WI38 (cell line): Measurements from ENCODE around the gene RHO.
"Not testable (repeated sequence)": the region's sequence is repeated elsewhere in the genome, so short reads cannot be mapped to it uniquely, and the experiment has no call there.

Source experiments
- H3K4me3 ChIP-seq: 2 replicates; pipeline ENCODE4 v1.5.1; 2011; ENCODE audit warnings: low read depth, mild to moderate bottlenecking, control low read depth, low read length
- CTCF ChIP-seq: IDR thresholded peaks from 2 replicates; pipeline ENCODE4 v1.5.1; 2012; ENCODE audit warnings: low read depth, mild to moderate bottlenecking, control low read depth, low read length

RHO gene

GRCh38 chr3:129506231-129506742 is 22.2 kb upstream of the RHO start:
- no peak for TF ChIP-seq CTCF

DNA sequence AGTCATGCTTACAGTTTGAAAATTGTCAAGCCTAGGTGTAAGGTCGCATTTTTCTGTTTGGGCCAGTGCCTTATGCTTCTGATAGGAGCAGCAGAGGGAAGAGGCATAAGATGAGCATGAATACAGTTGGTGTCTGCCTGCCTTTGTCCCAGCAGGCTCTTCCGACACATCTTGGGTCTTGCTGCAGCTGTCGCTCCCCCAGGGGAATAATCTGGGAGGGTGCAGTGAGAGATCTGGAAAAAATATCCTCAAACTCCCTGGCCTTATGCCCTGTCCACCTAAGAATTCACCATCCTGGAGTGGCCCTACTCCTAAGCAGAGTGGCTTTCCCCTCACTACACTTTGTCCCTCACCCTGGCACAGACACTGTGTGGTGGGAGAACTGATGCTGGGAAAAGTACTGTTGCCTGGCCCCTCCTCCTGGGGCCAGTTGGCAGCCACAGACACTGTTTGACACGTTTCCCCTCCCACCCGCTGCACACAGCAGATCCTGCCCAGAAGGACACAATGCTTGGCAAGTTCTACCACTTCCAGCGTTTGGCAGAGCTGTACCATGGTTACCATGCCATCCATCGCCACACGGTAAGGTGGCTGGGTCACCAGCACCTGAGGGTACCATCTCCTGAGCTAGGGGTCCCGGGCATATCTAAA is 21.1 kb upstream of the RHO start:
- no peak for TF ChIP-seq CTCF
- H3K4me3 ChIP-seq, result no peak overlapping the region

More at GRCh38 chr3:129506231-129506742, 22.2 kb upstream of the RHO start:
- no peak overlapping the region for H3K4me3 ChIP-seq

DNA sequence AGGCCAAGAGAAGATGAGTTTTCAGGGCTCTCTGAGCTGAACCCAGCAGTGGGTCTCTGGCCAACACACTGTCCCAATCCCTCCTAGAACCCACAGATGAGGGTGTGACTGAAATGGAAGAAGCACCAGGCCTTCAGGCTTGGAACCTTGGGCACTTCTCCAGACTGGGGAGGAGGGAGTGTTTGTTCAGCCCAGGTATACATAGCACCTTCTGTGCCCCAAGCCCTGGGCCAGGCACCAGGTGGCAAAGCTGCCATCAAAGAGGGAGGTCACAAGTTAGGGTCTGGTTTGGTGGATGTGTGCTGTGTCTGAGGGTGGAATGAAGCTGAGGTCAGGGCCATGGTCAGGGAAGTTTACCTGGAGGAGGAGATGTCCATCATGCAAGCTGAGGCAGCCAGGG is 15.8 kb upstream of the RHO start:
- no peak overlapping the region for H3K4me3 ChIP-seq
- no peak for TF ChIP-seq CTCF

DNA sequence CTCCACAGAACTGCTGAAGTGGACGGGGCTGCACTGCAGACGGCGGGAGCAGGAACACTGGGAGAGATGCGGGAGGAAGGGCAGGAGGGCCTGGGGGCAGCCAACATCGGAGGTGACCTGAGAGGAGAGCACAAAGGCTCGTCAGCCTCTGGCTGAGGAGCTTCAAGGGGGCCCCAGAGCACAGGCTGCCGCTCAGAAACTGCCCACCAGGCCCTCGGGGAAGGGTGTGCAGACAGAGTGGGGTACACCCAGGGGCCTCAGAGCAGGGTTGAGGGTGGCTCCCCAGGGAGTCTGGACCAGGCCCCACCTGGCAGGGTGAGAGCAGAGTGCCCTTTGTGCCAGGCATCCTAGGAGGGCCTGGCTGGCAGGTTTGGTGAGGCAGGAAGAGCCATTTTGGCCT is 14.7 kb upstream of the RHO start:
- no peak overlapping the region for H3K4me3 ChIP-seq
- TF ChIP-seq CTCF, result no peak

- no peak for TF ChIP-seq CTCF
- no peak overlapping the region for H3K4me3 ChIP-seq
Observed at GRCh38 chr3:129514110-129514509, 14.3 kb upstream of the RHO start.

DNA sequence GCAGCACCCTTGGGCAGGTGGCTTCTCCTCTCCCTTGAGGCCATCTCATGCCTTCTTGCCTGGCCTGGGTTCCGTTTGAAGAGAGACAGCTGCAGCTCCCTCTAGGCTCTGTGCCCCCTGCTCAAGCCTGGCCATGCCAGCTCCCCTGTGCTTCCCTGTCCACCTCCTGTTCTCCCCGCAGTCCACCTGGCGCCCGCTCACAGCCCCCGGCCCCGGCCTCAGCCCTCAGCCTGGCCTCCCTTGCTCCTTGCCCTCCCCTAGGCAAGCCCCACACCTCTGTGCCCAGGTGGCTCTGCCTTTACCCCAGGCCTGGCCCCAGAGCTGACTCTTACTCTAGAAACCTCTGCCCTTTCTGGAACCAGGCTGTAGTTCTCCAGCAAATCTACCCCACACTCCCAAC is 13.9 kb upstream of the RHO start:
- no peak overlapping the region for H3K4me3 ChIP-seq
- no peak for TF ChIP-seq CTCF

DNA sequence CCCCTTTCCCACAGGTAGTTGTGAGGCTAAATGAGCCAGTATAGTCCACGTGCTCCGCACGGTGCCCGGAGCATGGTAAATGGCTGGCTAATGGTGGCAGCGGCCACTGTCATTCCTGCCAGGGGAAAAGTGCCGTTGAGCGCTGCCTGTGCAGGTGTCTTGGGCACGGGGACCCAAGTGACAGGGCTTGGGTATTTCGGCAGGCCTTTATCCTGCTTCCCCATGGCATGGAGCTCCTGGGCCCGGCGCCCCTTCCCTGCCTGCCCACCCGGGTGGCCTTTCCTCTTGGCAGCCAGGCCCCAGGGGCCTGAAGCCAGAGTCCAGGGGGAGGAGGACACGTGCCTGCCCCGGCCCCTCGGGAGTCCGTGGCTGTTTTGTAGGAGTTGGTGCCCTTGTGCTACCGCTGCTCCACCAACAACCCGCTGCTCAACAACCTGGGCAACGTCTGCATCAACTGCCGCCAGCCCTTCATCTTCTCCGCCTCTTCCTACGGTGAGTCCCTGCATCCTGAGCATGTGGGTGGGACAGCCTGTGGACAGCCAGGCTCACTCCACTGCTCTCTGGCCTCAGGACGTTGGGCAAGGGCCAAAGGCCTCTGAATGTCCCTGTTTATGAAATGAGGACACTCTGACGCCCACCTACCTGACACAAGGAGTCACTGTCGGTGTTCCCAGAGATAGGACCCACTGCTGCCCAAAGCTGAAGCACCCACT is 13.2 kb upstream of the RHO start:
- not testable (repeated sequence) for H3K4me3 ChIP-seq

- H3K4me3 ChIP-seq, result not testable (repeated sequence)
Observed at GRCh38 chr3:129515821-129516432, 12.5 kb upstream of the RHO start.
